Heart left ventricle (tissue), 16 donors: ENCODE data around the gene CENPX. TPM values are rescaled to one million over a fixed set of nuclear protein-coding genes. Genes with fewer than 3 reads are reported as not detected.

Experiments
- ATAC-seq, 4 donors: fragments of 200-7000 bp; cut with Tn5 transposase; one replicate each; pipeline ENCODE4 v1.9.1; 2020 to 2022; ENCODE audit warnings: moderate library complexity in 4 of 4, mild to moderate bottlenecking in 3 of 4, moderate number of reproducible peaks in 1 of 4
- DNase-seq, 5 donors: peaks; one replicate each; pipeline ENCODE4 v3.0.0-alpha.2; 2020
- H3K27ac ChIP-seq, 12 donors: fragments of 200-600 bp; sonication (generic) in 4 of 12; one replicate each; pipeline versions ENCODE4 v1.5.0 to v1.8.0; 2016 to 2022; ENCODE audit warnings: mild to moderate bottlenecking in 2 of 12
- H3K27me3 ChIP-seq, 9 donors: fragments of 200-600 bp; sonication (generic) in 2 of 9; one replicate each; pipeline versions ENCODE4 v1.5.1 to v1.8.0; 2016 to 2022; ENCODE audit warnings: mild to moderate bottlenecking in 3 of 9
- H3K36me3 ChIP-seq, 9 donors: fragments of 200-600 bp; sonication (generic) in 2 of 9; one replicate each; pipeline versions ENCODE4 v1.5.0 to v1.8.0; 2018 to 2022; ENCODE audit warnings: mild to moderate bottlenecking in 2 of 9
- H3K4me1 ChIP-seq, 12 donors: fragments of 200-600 bp; sonication (generic) in 4 of 12; one replicate each; pipeline versions ENCODE4 v1.5.0 to v1.8.0; 2016 to 2022; ENCODE audit warnings: mild to moderate bottlenecking in 3 of 12
- H3K4me3 ChIP-seq, 12 donors: fragments of 200-600 bp; sonication (generic) in 4 of 12; one replicate each; pipeline versions ENCODE4 v1.5.0 to v1.8.0; 2017 to 2022; ENCODE audit warnings: mild to moderate bottlenecking in 9 of 12, moderate library complexity in 4 of 12
- H3K9me3 ChIP-seq, 12 donors: fragments of 200-600 bp; sonication (generic) in 4 of 12; one replicate each; pipeline versions ENCODE4 v1.5.0 to v1.8.0; 2016 to 2022; ENCODE audit warnings: mild to moderate bottlenecking in 1 of 12
- CTCF ChIP-seq, 12 donors: fragments of 200-600 bp; sonication (generic) in 4 of 12; IDR thresholded peaks; one replicate each; pipeline versions ENCODE4 v1.5.0 to v1.8.0; 2018 to 2022; ENCODE audit warnings: antibody characterized with exemption in 12 of 12, mild to moderate bottlenecking in 5 of 12
- POLR2A ChIP-seq, 2 donors: fragments of 450-650 bp; IDR thresholded peaks; one replicate each; pipeline ENCODE4 v1.6.1; 2017; ENCODE audit warnings: antibody characterized with exemption in 2 of 2, mild to moderate bottlenecking in 2 of 2, moderate library complexity in 2 of 2
- WGBS, 4 donors: extraction: QIAGEN DNeasy Blood & Tissue Kit in 2 of 4; methylation state at CpG; one replicate each; pipeline versions ENCODE4 v1.1.5 to v1.1.7; 2013 to 2018; 5-methylcytosine and 5-hydroxymethylcytosine counted together
- intact Hi-C, 10 donors: fragments of 100-400 bp; cut with DNase I; formaldehyde crosslinking; loops; one replicate each; pipeline versions ENCODE4 v1.11.1 to v1.14.2; 2022
- polyA plus RNA-seq, 2 donors: library from polyadenylated mRNA; stranded (reverse); fragments of 200-250 nt; gene quantifications; one replicate each; pipeline ENCODE4 v1.2.3, GENCODE V29; 2013
- total RNA-seq, 9 donors: library from RNA; depleted of rRNA in 2 of 9; stranded (reverse); fragments of >200 nt in 2 of 9; fragmentation: NEBNext Ultra II Directional in 3 of 9; extraction: Animal tissue kit (Norgen Biotek cat#: 25700) in 3 of 9; gene quantifications; one replicate each; pipeline versions ENCODE4 v1.1.0 to v1.2.4, GENCODE V29; 2016 to 2023
- donor health status: ischemic (EF 13 %, LVEDD 7.1; RV severe dilation, severe dysfunction).
- donor health status: healthy with polysubstance abuse.
- donor health status: DM: no; HTN: yes; CAD: no.
- donor health status: DM: no; HTN: no; CAD: no.
- donor health status: ischemic (EF 25% LVEDD 6.9; RV normal size, moderate dysfunction).
- donor health status: ischemic (EF 25% LVEDD 5.7; RV mildly dilated, moderate dysfunction).
- donor health status: healthy.
- donor health status: DM: yes; HTN: yes; CAD: no.
- donor health status: ischemic (EF 35%, LVEDD 5.7; RV mildly dilated, moderate dysfunction).
- donor health status: nonischemic (EF 11% LVEDD 7.7; RV severe dilation, severe dysfunction).
- donor health status: DM: yes; HTN: yes; CAD: no.
- donor health status: PGD.
- donor health status: ischemic (EF 29% LVEDD 5.4; RV normal size, mild dysfunction).
- donor health status: nonischemic (EF 23%, LVEDD 6.1; RV moderate dilation, normal function).

Gene CENPX
- total and polyA plus RNA-seq, 11 donors, result 16.8 to 126 (median 29.2) TPM

DNA sequence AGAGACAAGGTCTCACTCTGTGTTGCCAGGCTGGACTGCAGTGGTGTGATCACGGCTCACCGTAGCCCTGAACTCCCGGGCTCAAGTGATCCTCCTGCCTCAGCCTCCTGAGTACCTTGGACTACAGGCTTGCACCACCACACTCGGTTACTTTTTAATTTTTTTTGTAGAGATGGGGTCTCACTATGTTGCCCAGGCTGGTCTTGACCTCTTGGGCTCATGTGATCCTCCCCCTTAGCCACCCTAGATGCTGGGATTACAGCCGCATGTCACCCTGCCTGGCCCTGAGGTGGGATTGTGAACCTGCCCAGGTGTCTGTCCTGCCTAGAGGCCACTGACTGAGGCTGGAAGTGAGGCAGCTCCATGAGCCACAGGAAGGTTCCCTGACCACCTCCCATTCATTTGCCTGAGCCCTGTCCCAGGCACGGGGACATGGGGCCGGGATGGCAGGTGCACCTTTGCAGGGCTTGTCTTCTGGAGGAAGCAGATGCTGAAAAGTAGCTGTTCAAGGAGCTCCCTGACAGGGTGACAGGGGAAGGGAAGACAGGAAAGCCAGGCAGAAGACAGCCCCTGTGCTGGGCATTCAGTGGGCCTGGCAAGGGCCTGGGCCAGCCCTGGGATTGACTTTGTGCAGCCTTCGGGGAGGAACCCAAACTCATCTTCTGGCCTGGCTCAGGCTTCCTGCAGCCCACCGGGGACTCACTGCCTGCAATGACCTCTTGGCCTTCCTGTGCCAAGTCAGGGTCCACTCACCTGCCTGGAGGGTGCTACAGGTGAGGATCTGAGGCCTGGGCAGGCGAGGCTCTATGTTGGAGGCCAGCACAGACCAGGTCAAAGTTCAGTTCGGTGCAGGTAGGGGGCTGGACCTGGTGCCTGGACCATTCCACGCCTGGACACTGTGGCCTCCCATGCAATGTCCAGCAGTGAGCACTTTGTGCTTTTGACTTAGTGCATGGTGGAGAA lies 53.5 kb downstream of the CENPX start:
- WGBS, 4 donors, result 86 to 88% (median 87%) methylated on average over 11 to 12 of the region's 12 CpGs
- no peak for ATAC-seq

More for the DNA sequence above, 53.5 kb downstream of the CENPX start:
- H3K4me3 ChIP-seq, result no peak overlapping the region
- no peaks in the 10 kb centered on the region for H3K36me3 ChIP-seq
- H3K4me1 ChIP-seq, result peaks cover 0 to 28% (median 17%) of the 10 kb centered on the region in 12 donors
- H3K27me3 ChIP-seq, result peaks cover 0 to 45% (median 5%) of the 10 kb centered on the region in 9 donors
- intact Hi-C loops, result loop anchor here in 1 of 10 donors (10.0 kb wide), 1 partner anchor 186 kb away; no protein-coding TSS in a partner anchor
- peaks cover 0 to 9% (median 2%) of the 10 kb centered on the region in 12 donors for H3K9me3 ChIP-seq
- DNase-seq, result no peak
- TF ChIP-seq CTCF (IDR thresholded peaks at IDR 0.05) (no peak), POLR2A (IDR thresholded peaks at IDR 0.05) (no peak)
- H3K27ac ChIP-seq, result no peak overlapping the region

Other genes starting within 250 kb of the CENPX start
- gene GCGR, start 218.7 kb downstream of the CENPX start, total RNA-seq, result not detected
- not detected for gene GCGR, start 218.7 kb downstream of the CENPX start, polyA plus RNA-seq
- gene MCRIP1, start 189.6 kb downstream of the CENPX start, total RNA-seq, result 100 to 1,000 TPM in 5 of 9 donors, 10 to 100 TPM in 4; 74.8 to 134 (median 102) TPM
- gene MCRIP1, start 189.6 kb downstream of the CENPX start, polyA plus RNA-seq, result 100 to 1,000 TPM; 159 to 266 TPM
- gene PPP1R27, start 187.8 kb downstream of the CENPX start, total RNA-seq, result not detected
- not detected for gene PPP1R27, start 187.8 kb downstream of the CENPX start, polyA plus RNA-seq
- 100 to 1,000 TPM; 280 to 763 (median 374) TPM for gene P4HB, start 162.3 kb downstream of the CENPX start, total RNA-seq
- gene P4HB, start 162.3 kb downstream of the CENPX start, polyA plus RNA-seq, result 100 to 1,000 TPM; 246 to 584 TPM
- gene ARHGDIA, start 151.5 kb downstream of the CENPX start, total RNA-seq, result 100 to 1,000 TPM in 6 of 9 donors, 10 to 100 TPM in 3; 81.4 to 268 (median 152) TPM
- gene ARHGDIA, start 151.5 kb downstream of the CENPX start, polyA plus RNA-seq, result 100 to 1,000 TPM in 1 of 2 donors, 10 to 100 TPM in 1; 81.7 to 296 TPM
- 10 to 100 TPM; 25.1 to 39.9 (median 32.4) TPM for gene ALYREF, start 131.3 kb downstream of the CENPX start, total RNA-seq
- gene ALYREF, start 131.3 kb downstream of the CENPX start, polyA plus RNA-seq, result 10 to 100 TPM in 1 of 2 donors, 1 to 10 TPM in 1; 9.8 to 50.5 TPM
- 100 to 1,000 TPM; 118 to 255 (median 143) TPM for gene ANAPC11, start 131.2 kb downstream of the CENPX start, total RNA-seq
- 100 to 1,000 TPM; 283 to 329 TPM for gene ANAPC11, start 131.2 kb downstream of the CENPX start, polyA plus RNA-seq
- gene NPB, start 120.6 kb downstream of the CENPX start, total RNA-seq, result 1 to 10 TPM in 1 of 9 donors, under 1 TPM in 7, not detected in 1; 0.13 to 1.2 (median 0.50) TPM
- under 1 TPM; 0.29 to 0.61 TPM for gene NPB, start 120.6 kb downstream of the CENPX start, polyA plus RNA-seq
- gene PCYT2, start 111.5 kb downstream of the CENPX start, total RNA-seq, result 10 to 100 TPM; 28.8 to 85.5 (median 46.2) TPM
- 10 to 100 TPM; 60.4 to 64.0 TPM for gene PCYT2, start 111.5 kb downstream of the CENPX start, polyA plus RNA-seq
- gene SIRT7, start 104.7 kb downstream of the CENPX start, total RNA-seq, result 10 to 100 TPM in 2 of 9 donors, 1 to 10 TPM in 7; 3.6 to 13.2 (median 6.6) TPM
- gene SIRT7, start 104.7 kb downstream of the CENPX start, polyA plus RNA-seq, result 10 to 100 TPM in 1 of 2 donors, 1 to 10 TPM in 1; 7.1 to 12.0 TPM
- gene MAFG, start 95.1 kb downstream of the CENPX start, total RNA-seq, result 10 to 100 TPM; 14.3 to 30.5 (median 18.0) TPM
- 10 to 100 TPM; 10.2 to 23.6 TPM for gene MAFG, start 95.1 kb downstream of the CENPX start, polyA plus RNA-seq
- 10 to 100 TPM in 2 of 9 donors, 1 to 10 TPM in 7; 1.8 to 12.2 (median 5.4) TPM for gene PYCR1, start 85.6 kb downstream of the CENPX start, total RNA-seq
- 10 to 100 TPM in 1 of 2 donors, 1 to 10 TPM in 1; 3.4 to 30.7 TPM for gene PYCR1, start 85.6 kb downstream of the CENPX start, polyA plus RNA-seq
- gene MYADML2, start 75.6 kb downstream of the CENPX start, total RNA-seq, result 10 to 100 TPM in 1 of 9 donors, 1 to 10 TPM in 7, under 1 TPM in 1; 0.31 to 11.2 (median 3.9) TPM
- gene MYADML2, start 75.6 kb downstream of the CENPX start, polyA plus RNA-seq, result 1 to 10 TPM in 1 of 2 donors, under 1 TPM in 1; 0.19 to 7.4 TPM
- gene NOTUM, start 61.7 kb downstream of the CENPX start, total RNA-seq, result 1 to 10 TPM in 2 of 9 donors, under 1 TPM in 4, not detected in 3; 0.25 to 1.6 (median 0.54) TPM
- gene NOTUM, start 61.7 kb downstream of the CENPX start, polyA plus RNA-seq, result under 1 TPM; 0.53 to 0.80 TPM
- gene ASPSCR1, start 45.2 kb downstream of the CENPX start, total RNA-seq, result 10 to 100 TPM; 15.1 to 27.8 (median 22.5) TPM
- 10 to 100 TPM; 39.2 to 43.6 TPM for gene ASPSCR1, start 45.2 kb downstream of the CENPX start, polyA plus RNA-seq
- gene LRRC45, start 427 bp upstream of the CENPX start, total RNA-seq, result 1 to 10 TPM; 2.9 to 7.5 (median 5.6) TPM
- 1 to 10 TPM; 5.1 to 8.6 TPM for gene LRRC45, start 427 bp upstream of the CENPX start, polyA plus RNA-seq
- gene RAC3, start 8.8 kb upstream of the CENPX start, total RNA-seq, result 1 to 10 TPM in 7 of 9 donors, under 1 TPM in 2; 0.76 to 2.6 (median 1.5) TPM
- gene RAC3, start 8.8 kb upstream of the CENPX start, polyA plus RNA-seq, result 1 to 10 TPM; 1.2 to 2.0 TPM
- 100 to 1,000 TPM; 139 to 312 (median 185) TPM for gene DCXR, start 14.8 kb upstream of the CENPX start, total RNA-seq
- 100 to 1,000 TPM; 243 to 246 TPM for gene DCXR, start 14.8 kb upstream of the CENPX start, polyA plus RNA-seq
- gene RFNG, start 28.9 kb upstream of the CENPX start, total RNA-seq, result 10 to 100 TPM; 16.4 to 30.6 (median 20.4) TPM
- gene RFNG, start 28.9 kb upstream of the CENPX start, polyA plus RNA-seq, result 10 to 100 TPM; 24.0 to 25.8 TPM
- gene GPS1, start 29.0 kb upstream of the CENPX start, total RNA-seq, result 100 to 1,000 TPM in 2 of 9 donors, 10 to 100 TPM in 7; 76.7 to 151 (median 81.8) TPM
- 10 to 100 TPM; 95.0 to 97.7 TPM for gene GPS1, start 29.0 kb upstream of the CENPX start, polyA plus RNA-seq
- gene DUS1L, start 42.9 kb upstream of the CENPX start, total RNA-seq, result 10 to 100 TPM; 41.5 to 84.7 (median 59.4) TPM
- 100 to 1,000 TPM in 1 of 2 donors, 10 to 100 TPM in 1; 79.7 to 113 TPM for gene DUS1L, start 42.9 kb upstream of the CENPX start, polyA plus RNA-seq
- 100 to 1,000 TPM in 1 of 9 donors, 10 to 100 TPM in 7, 1 to 10 TPM in 1; 6.9 to 103 (median 18.9) TPM for gene FASN, start 75.4 kb upstream of the CENPX start, total RNA-seq
- gene FASN, start 75.4 kb upstream of the CENPX start, polyA plus RNA-seq, result 10 to 100 TPM; 17.5 to 47.5 TPM
- gene CCDC57, start 190.0 kb upstream of the CENPX start, total RNA-seq, result 10 to 100 TPM in 5 of 9 donors, 1 to 10 TPM in 4; 4.3 to 17.6 (median 10.7) TPM
- gene CCDC57, start 190.0 kb upstream of the CENPX start, polyA plus RNA-seq, result 1 to 10 TPM; 8.7 to 9.5 TPM
- 10 to 100 TPM in 5 of 9 donors, 1 to 10 TPM in 4; 6.5 to 56.0 (median 12.9) TPM for gene SLC16A3, start 206.2 kb upstream of the CENPX start, total RNA-seq
- 10 to 100 TPM in 1 of 2 donors, 1 to 10 TPM in 1; 8.3 to 33.9 TPM for gene SLC16A3, start 206.2 kb upstream of the CENPX start, polyA plus RNA-seq